ENCODE data around the gene DUXA.
"Not testable (repeated sequence)": the region's sequence is repeated elsewhere in the genome, so short reads cannot be mapped to it uniquely, and the experiment has no call there.

GRCh38 chr19:57197874-57198273 is 30.6 kb upstream of the DUXA start:
- not testable (repeated sequence) for TF ChIP-seq CTCF, POLR2AphosphoS5, POLR2A (IDR thresholded peaks at IDR 0.05)
